ENCODE data around the gene PPP2R5B. TPM values are rescaled to one million over a fixed set of nuclear protein-coding genes. Genes with fewer than 3 reads are reported as not detected.

PPP2R5B gene
- total and polyA plus RNA-seq, 9 of the 15 experiments (the other 6 are each of a cell fraction or from before 2014, with no cell fraction given), result 0.10 to 7.8 (median 3.3) TPM

- peak; percentile 73; the same call in 1 of the 2 replicates for TF ChIP-seq IRF9 (tag; IDR thresholded peaks at IDR 0.05)
- TF ChIP-seq, protein P1, sequence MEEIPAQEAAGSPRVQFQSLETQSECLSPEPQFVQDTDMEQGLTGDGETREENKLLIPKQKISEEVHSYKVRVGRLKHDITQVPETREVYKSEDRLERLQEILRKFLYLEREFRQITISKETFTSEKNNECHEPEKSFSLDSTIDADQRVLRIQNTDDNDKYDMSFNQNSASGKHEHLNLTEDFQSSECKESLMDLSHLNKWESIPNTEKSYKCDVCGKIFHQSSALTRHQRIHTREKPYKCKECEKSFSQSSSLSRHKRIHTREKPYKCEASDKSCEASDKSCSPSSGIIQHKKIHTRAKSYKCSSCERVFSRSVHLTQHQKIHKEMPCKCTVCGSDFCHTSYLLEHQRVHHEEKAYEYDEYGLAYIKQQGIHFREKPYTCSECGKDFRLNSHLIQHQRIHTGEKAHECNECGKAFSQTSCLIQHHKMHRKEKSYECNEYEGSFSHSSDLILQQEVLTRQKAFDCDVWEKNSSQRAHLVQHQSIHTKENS (CRISPR knock-in tag; IDR thresholded peaks at IDR 0.05), result no peak
- peak; percentile 80 for TF ChIP-seq CBFA2T2 (conservative IDR thresholded peaks at IDR 0.05)
- TF ChIP-seq SREBF2 (CRISPR knock-in tag; IDR thresholded peaks at IDR 0.05), result no peak
- TF ChIP-seq ESRRB (CRISPR knock-in tag; IDR thresholded peaks at IDR 0.05; ENCODE audit: borderline replicate concordance), result no peak
- TF ChIP-seq ZKSCAN3 (CRISPR knock-in tag; IDR thresholded peaks at IDR 0.05), result no peak
- peak; percentile 96 for TF ChIP-seq FOSL1 (tag; conservative IDR thresholded peaks at IDR 0.05)
- peak; percentile 83 for TF ChIP-seq TAF9B (IDR thresholded peaks at IDR 0.05; ENCODE audit: partially characterized antibody)
- TF ChIP-seq, protein P2, sequence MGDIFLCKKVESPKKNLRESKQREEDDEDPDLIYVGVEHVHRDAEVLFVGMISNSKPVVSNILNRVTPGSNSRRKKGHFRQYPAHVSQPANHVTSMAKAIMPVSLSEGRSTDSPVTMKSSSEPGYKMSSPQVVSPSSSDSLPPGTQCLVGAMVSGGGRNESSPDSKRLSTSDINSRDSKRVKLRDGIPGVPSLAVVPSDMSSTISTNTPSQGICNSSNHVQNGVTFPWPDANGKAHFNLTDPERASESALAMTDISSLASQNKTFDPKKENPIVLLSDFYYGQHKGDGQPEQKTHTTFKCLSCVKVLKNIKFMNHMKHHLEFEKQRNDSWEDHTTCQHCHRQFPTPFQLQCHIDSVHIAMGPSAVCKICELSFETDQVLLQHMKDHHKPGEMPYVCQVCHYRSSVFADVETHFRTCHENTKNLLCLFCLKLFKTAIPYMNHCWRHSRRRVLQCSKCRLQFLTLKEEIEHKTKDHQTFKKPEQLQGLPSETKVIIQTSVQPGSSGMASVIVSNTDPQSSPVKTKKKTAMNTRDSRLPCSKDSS (IDR thresholded peaks at IDR 0.05; ENCODE audit: low read depth, partially characterized antibody), result no peak
- no peak for TF ChIP-seq SMC3 (conservative IDR thresholded peaks at IDR 0.05; ENCODE audit: insufficient read depth, low read depth, low read length)
- no peak for TF ChIP-seq ILF3 (IDR thresholded peaks at IDR 0.05; ENCODE audit: borderline replicate concordance)
- TF ChIP-seq CREB1 (IDR thresholded peaks at IDR 0.05), result peak; percentile 71
- TF ChIP-seq CREB1 (CRISPR knock-in tag; IDR thresholded peaks at IDR 0.05), result peak; percentile 71
- no peak for TF ChIP-seq ZNF274 (IDR thresholded peaks at IDR 0.05; ENCODE audit: borderline replicate concordance, low read depth, low read length)
Observed at GRCh38 chr11:64885367-64886286, 38.9 kb upstream of the PPP2R5B start (continued).
